OCI-LY7 (cell line): ENCODE measurements around the gene HECW1.

ENCODE experiments used
- CTCF ChIP-seq: fragments of 200-600 bp; sonication (generic); conservative IDR thresholded peaks from 2 replicates; pipeline ENCODE4 v1.5.1; 2014; ENCODE audit warnings: mild to moderate bottlenecking, antibody characterized with exemption, low read length, moderate library complexity, mixed read lengths
- EZH2phosphoT487 ChIP-seq: fragments of 200-600 bp; sonication (generic); IDR thresholded peaks from 2 replicates; pipeline ENCODE4 v1.6.1; 2018; ENCODE audit warnings: low read depth, borderline replicate concordance, mild to moderate bottlenecking, mixed run types, antibody characterized with exemption, low read length, moderate library complexity, mixed read lengths

- no peak for TF ChIP-seq CTCF
- TF ChIP-seq EZH2phosphoT487 = no peak
Observed at GRCh38 chr7:43522406-43523156, 410.1 kb downstream of the HECW1 start.
